ENCODE measurements around the gene PGF.

The PGF gene

DNA sequence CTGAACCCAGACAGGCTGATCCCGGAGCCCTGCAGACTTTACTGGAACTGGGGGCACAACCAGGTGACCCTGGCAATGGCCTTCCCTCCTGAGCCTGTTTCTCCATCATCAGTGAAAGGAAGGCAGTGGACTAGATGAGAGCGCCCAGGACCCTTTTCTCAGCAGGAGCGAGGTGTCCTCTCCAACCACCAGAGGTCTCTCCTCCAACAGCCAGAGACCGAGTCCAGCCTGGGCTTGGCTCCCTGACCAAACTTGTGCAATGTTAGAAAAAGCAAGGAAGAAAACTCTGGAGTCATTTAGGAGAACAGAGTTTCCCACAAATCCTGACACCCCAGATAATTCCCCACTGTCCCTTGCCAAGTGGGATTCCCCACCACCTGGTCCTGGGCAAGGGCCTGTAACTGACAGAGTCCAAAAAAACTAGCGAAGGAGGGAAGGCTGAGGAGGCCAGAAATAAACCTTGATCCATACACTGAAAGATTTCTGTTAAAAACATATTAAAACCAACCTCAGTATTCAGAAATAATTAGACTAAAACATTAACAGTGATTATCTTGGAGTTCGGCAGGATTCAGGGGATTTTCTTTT, 41.3 kb downstream of the PGF start:
- TF ChIP-seq, protein P1, sequence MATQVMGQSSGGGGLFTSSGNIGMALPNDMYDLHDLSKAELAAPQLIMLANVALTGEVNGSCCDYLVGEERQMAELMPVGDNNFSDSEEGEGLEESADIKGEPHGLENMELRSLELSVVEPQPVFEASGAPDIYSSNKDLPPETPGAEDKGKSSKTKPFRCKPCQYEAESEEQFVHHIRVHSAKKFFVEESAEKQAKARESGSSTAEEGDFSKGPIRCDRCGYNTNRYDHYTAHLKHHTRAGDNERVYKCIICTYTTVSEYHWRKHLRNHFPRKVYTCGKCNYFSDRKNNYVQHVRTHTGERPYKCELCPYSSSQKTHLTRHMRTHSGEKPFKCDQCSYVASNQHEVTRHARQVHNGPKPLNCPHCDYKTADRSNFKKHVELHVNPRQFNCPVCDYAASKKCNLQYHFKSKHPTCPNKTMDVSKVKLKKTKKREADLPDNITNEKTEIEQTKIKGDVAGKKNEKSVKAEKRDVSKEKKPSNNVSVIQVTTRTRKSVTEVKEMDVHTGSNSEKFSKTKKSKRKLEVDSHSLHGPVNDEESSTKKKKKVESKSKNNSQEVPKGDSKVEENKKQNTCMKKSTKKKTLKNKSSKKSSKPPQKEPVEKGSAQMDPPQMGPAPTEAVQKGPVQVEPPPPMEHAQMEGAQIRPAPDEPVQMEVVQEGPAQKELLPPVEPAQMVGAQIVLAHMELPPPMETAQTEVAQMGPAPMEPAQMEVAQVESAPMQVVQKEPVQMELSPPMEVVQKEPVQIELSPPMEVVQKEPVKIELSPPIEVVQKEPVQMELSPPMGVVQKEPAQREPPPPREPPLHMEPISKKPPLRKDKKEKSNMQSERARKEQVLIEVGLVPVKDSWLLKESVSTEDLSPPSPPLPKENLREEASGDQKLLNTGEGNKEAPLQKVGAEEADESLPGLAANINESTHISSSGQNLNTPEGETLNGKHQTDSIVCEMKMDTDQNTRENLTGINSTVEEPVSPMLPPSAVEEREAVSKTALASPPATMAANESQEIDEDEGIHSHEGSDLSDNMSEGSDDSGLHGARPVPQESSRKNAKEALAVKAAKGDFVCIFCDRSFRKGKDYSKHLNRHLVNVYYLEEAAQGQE (IDR thresholded peaks at IDR 0.05; ENCODE audit: insufficient replicate concordance, low read depth): no peak
- TF ChIP-seq, protein P2, sequence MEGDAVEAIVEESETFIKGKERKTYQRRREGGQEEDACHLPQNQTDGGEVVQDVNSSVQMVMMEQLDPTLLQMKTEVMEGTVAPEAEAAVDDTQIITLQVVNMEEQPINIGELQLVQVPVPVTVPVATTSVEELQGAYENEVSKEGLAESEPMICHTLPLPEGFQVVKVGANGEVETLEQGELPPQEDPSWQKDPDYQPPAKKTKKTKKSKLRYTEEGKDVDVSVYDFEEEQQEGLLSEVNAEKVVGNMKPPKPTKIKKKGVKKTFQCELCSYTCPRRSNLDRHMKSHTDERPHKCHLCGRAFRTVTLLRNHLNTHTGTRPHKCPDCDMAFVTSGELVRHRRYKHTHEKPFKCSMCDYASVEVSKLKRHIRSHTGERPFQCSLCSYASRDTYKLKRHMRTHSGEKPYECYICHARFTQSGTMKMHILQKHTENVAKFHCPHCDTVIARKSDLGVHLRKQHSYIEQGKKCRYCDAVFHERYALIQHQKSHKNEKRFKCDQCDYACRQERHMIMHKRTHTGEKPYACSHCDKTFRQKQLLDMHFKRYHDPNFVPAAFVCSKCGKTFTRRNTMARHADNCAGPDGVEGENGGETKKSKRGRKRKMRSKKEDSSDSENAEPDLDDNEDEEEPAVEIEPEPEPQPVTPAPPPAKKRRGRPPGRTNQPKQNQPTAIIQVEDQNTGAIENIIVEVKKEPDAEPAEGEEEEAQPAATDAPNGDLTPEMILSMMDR (IDR thresholded peaks at IDR 0.05; ENCODE audit: insufficient read depth, low read length): peak; percentile 24
- Histone ChIP-seq H3K4me3 (replicated peaks; ENCODE audit: insufficient read depth, low read length) (no peak overlapping the region), H3K27ac (replicated peaks) (no peak overlapping the region), H3K27me3 (ENCODE audit: insufficient read depth, poor library complexity, severe bottlenecking) (no peaks in the 10 kb centered on the region)
- peak in 1 of 2 experiments; percentile 12 for DNase-seq (ENCODE audit: low read depth in 1 of 2, low spot score in 1 of 2)

DNA sequence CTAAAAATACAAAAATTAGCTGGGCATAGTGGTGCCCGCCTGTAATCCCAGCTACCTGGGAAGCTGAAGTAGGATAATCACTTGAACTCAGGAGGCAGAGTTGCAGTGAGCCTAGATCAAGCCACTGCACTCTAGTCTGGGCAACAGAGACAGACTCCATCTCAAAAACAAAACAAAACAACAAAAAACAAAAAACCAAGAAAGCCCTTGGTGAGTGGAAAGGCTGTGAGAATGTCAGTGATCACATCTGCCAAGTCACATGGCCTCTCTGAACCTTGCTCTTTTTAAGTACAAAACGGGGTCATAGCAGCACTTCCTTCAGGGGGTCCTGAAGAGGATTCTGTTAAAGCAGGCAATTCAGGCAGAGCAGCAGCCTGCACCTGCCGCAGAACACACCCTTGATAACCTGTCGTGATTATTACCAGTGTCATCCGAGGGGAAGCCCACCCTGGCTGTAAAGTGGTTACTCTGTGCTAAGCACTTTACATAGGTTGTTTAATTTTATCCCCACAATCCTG, 41.9 kb downstream of the PGF start:
- no peak for DNase-seq (ENCODE audit: low read depth in 1 of 2, low spot score in 1 of 2)
- no peak overlapping the region for H3K27ac ChIP-seq (replicated peaks)
- no peak overlapping the region for H3K4me3 ChIP-seq (replicated peaks; ENCODE audit: insufficient read depth, low read length)
- no peaks in the 10 kb centered on the region for H3K27me3 ChIP-seq (ENCODE audit: insufficient read depth, poor library complexity, severe bottlenecking)
- TF ChIP-seq GABPA (IDR thresholded peaks at IDR 0.05; ENCODE audit: low read depth) (no peak), SPI1 (IDR thresholded peaks at IDR 0.05; ENCODE audit: borderline replicate concordance, low read depth) (no peak), POLR2AphosphoS5 (IDR thresholded peaks at IDR 0.05; ENCODE audit: low read depth) (no peak)
- TF ChIP-seq, protein P2 (IDR thresholded peaks at IDR 0.05; ENCODE audit: insufficient read depth, low read length): no peak
- TF ChIP-seq, protein P1 (IDR thresholded peaks at IDR 0.05; ENCODE audit: insufficient replicate concordance, low read depth): no peak

DNA sequence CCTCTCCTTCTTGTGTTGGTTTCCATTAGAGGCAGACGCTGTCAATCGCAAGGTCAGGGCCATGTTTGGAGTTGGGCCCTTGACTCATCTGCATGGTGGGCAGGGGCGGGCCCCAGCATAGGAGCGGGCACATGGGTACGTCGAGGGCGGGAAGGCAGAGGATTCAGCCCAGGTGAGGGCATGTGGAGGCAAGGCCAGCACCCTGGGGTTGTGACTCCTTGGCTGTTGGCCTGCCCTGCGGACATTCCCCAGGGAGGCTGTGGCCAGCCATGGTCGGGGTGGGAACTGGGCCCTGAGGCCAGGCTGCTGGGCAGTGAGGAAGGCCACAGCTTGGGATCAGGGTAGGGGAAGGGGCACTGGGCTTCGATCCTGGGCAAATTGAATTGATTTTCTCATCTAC, 42.6 kb downstream of the PGF start:
- TF ChIP-seq, protein P2 (IDR thresholded peaks at IDR 0.05; ENCODE audit: insufficient read depth, low read length): no peak
- TF ChIP-seq, protein P1 (IDR thresholded peaks at IDR 0.05; ENCODE audit: insufficient replicate concordance, low read depth): no peak
- no peak for TF ChIP-seq GABPA (IDR thresholded peaks at IDR 0.05; ENCODE audit: low read depth)
- TF ChIP-seq SPI1 (IDR thresholded peaks at IDR 0.05; ENCODE audit: borderline replicate concordance, low read depth): no peak
- no peak for TF ChIP-seq POLR2AphosphoS5 (IDR thresholded peaks at IDR 0.05; ENCODE audit: low read depth)
- H3K4me3 ChIP-seq (replicated peaks; ENCODE audit: insufficient read depth, low read length): no peak overlapping the region
- no peaks in the 10 kb centered on the region for H3K27me3 ChIP-seq (ENCODE audit: insufficient read depth, poor library complexity, severe bottlenecking)
- DNase-seq (ENCODE audit: low read depth in 1 of 2, low spot score in 1 of 2): no peak
- H3K27ac ChIP-seq (replicated peaks): no peak overlapping the region

Measured in HL-60 (cell line).